GM23248 (cell line): ENCODE results near the gene BMP5.

Source experiments
- EZH2 ChIP-seq: fragments of 200-600 bp; sonication (generic); IDR thresholded peaks from 2 replicates; pipeline ENCODE4 v1.6.1; 2018; ENCODE audit warnings: antibody characterized with exemption, mild to moderate bottlenecking; ENCODE audit not compliant: insufficient read depth, poor library complexity, severe bottlenecking
- EZH2phosphoT487 ChIP-seq: fragments of 200-600 bp; sonication (generic); IDR thresholded peaks from 2 replicates; pipeline ENCODE4 v1.6.1; 2018; ENCODE audit warnings: antibody characterized with exemption, moderate library complexity, mild to moderate bottlenecking, low read depth; ENCODE audit not compliant: insufficient read depth

DNA sequence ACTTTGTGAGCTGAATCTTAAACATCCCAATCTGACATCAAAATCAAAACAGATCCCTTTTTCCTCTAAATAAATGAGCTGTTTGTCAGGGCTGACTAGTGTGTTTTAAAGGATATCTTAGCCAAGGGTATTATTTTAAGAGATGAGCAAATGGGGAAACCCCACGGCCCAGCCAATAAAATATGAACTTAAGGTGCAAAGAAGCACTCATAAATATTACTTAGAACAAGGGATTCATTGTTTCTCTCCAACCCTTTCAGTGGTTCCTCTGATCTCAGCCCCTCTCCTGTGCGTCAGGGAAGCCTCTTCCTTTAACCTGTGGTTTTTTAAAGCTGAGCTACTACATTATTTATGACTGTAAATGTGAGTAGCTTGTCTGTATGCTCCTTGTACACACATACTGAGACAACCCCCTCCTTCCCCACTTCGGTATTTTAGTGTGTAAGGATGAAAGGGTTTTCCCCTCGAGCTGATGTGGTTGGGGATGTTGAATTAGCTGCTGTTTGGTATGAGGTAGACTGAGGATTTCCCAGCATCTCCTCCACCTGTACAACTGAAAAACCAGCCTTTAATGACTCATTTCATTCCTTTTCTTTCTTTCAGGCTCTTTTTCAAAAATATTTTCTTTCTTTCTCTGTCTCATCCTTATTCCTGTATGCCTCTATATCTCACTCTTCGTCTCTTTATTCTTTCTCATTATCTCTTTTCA, 6.5 kb downstream of the BMP5 start:
- TF ChIP-seq EZH2phosphoT487 = no peak
- TF ChIP-seq EZH2 = no peak
